ENCODE data around the gene PAK1.

PAK1 gene

DNA sequence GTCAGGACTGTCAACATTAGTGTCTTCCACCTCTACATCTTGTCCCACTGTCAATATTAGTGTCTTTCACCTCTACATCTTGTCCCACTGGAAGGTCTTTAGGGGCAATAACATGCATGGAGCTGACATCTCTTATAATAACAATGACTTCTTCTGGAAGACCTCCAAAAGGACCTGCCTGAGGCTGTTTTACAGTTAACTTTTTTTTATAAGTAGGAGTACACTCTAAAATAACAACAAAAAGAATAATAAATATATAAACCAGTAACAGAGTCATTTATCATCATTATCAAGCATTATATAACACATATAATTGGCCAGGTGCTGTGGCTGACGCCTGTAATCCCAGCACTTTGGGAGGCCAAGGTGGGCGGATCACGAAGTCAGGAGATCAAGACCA, 57.5 kb downstream of the PAK1 start:
- Histone ChIP-seq H3K36me3 (ENCODE audit: insufficient read depth, low read length) (no peaks in the 10 kb centered on the region), H3K27ac (ENCODE audit: low read depth, low read length) (no peak overlapping the region), H3K4me1 (ENCODE audit: insufficient read depth, low read length) (peaks cover 63% of the 10 kb centered on the region), H3K9ac (ENCODE audit: low read depth, low read length) (no peak overlapping the region), H3K27me3 (ENCODE audit: insufficient read depth, low read length) (no peaks in the 10 kb centered on the region), H3K4me3 (ENCODE audit: low read length) (no peak overlapping the region), H3K9me3 (ENCODE audit: insufficient read depth, low read depth, low read length) (no peaks in the 10 kb centered on the region)
- WGBS = 96% methylated on average over 3 of the region's 3 CpGs

DNA sequence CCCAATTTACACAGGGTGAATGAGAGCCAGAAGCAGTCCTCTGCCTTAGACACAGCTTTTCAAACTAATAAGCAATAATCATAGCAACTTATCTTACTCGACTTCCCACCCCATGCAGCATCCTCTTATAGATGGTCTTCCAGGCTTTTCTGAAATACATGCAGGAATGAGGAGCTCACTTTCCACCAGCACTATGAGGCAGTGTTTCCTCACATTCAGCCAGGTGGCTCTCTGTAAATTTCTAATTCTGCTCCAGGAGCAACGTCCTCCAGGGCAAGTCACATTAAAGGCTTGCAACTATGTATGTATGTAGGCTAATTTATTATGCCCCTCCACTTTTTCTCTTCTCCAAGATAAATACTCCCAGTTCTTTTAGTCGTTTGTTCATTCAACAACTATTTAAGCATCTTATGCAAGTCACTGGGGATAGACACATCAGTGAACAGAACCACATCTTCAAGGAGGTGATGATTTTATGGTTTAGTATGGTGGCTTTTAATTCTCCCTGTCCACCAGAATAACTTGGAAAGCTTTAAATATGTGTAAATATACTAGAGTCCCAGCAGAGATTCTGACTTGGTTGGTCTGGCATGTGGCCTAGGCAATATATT, 59.9 kb downstream of the PAK1 start:
- WGBS = 74% methylated on average over 1 of the region's 3 CpGs
- H3K4me1 ChIP-seq (ENCODE audit: insufficient read depth, low read length) = peaks cover 54% of the 10 kb centered on the region
- H3K27ac ChIP-seq (ENCODE audit: low read depth, low read length) = no peak overlapping the region
- H3K9me3 ChIP-seq (ENCODE audit: insufficient read depth, low read depth, low read length) = no peaks in the 10 kb centered on the region
- H3K9ac ChIP-seq (ENCODE audit: low read depth, low read length) = no peak overlapping the region
- H3K36me3 ChIP-seq (ENCODE audit: insufficient read depth, low read length) = no peaks in the 10 kb centered on the region
- H3K4me3 ChIP-seq (ENCODE audit: low read length) = no peak overlapping the region
- H3K27me3 ChIP-seq (ENCODE audit: insufficient read depth, low read length) = no peaks in the 10 kb centered on the region

DNA sequence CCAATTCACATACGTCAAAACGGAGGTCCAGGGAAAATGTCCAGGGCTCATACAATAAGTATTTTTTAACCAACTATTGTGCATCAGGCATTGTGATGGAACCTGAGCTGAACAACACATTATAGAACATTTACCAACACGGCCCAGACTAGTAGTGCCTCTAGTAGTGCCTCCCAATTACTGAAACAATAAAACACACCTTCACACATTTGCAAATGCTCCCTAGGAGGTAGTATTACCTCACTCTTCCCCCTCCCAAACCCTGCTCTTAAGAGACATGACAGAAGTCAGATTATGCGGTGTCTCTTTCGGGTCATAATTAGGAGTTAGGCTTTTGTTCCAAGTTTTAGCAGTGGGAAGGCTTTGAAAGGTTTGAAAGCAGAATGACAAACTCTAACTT, 61.1 kb downstream of the PAK1 start:
- Histone ChIP-seq H3K27ac (ENCODE audit: low read depth, low read length) (peak overlapping the region; percentile 39; the same call in 1 of the 2 replicates), H3K9ac (ENCODE audit: low read depth, low read length) (no peak overlapping the region), H3K4me1 (ENCODE audit: insufficient read depth, low read length) (peaks cover 57% of the 10 kb centered on the region), H3K9me3 (ENCODE audit: insufficient read depth, low read depth, low read length) (no peaks in the 10 kb centered on the region), H3K27me3 (ENCODE audit: insufficient read depth, low read length) (no peaks in the 10 kb centered on the region), H3K4me3 (ENCODE audit: low read length) (no peak overlapping the region), H3K36me3 (ENCODE audit: insufficient read depth, low read length) (no peaks in the 10 kb centered on the region)
- 62% methylated on average over 3 of the region's 5 CpGs for WGBS

DNA sequence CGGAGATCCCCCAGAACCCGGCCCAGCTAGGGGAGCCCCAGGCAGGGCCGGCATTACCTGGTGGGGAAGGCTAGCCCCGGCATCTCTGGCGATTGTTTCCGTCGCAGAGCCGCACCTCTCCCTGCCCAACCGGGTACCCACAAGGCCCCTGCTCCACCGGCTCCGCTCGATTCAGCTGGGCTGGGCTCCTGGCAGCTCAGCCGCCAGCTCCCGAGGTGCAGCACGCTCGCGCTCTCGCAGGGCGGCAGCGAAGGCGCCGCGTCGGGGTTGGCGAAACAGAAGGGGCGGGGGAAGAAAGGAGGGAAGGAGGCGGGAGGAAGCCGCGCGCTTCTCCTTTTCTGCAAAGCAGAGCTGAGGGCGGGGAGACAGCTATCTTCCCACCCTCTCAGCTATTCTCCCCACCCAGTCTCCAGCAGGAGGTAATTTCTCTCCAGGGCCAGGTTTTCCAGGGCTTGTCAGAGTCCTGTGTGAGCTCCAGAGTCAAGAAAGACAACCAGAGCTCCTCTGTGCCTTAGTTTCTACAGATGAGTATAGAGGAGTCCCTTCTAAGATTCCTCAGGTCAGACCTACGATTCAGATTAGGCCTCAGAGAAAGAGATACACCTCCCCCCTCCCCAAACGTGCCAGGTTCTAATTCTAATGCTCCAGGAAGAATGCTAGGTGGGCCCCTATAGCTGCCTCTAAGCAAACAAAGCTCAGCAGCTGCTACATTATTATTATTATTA, 62.0 kb downstream of the PAK1 start:
- Histone ChIP-seq H3K4me1 (ENCODE audit: insufficient read depth, low read length) (peaks cover 64% of the 10 kb centered on the region), H3K27me3 (ENCODE audit: insufficient read depth, low read length) (no peaks in the 10 kb centered on the region), H3K4me3 (ENCODE audit: low read length) (peak overlapping the region; percentile 70), H3K9me3 (ENCODE audit: insufficient read depth, low read depth, low read length) (no peaks in the 10 kb centered on the region), H3K27ac (ENCODE audit: low read depth, low read length) (peak overlapping the region; percentile 73), H3K36me3 (ENCODE audit: insufficient read depth, low read length) (no peaks in the 10 kb centered on the region), H3K9ac (ENCODE audit: low read depth, low read length) (peak overlapping the region; percentile 71)
- WGBS = 2% methylated on average over 32 of the region's 33 CpGs

DNA sequence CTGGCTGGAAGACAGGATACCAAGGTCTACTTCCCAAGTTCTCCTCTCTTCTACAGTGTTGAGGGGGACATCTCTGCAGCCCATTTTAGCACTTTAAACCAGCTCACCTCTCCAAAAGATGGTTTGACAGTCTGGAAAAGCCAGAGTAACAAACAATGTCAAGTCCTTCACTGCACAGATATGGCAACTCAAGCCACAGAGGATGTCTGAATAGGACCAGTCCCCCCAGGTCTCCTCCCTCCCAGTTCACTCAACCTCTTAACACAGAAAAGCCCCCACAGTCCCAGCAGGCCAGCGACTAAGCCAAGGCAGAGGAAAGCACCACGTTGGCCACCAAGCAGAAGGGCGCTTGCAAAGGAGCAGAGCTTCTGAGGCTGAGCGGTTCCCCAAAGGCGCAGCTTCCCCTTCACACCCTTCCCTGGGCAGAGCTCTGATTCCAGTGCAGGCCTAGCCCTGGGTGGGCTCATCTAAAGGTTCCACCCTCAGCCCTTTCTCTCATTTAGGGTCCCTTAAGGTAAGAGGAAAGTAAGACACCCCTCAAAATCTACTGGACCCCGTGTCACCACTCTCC, 62.7 kb downstream of the PAK1 start:
- H3K4me1 ChIP-seq (ENCODE audit: insufficient read depth, low read length) = peaks cover 68% of the 10 kb centered on the region
- peak overlapping the region; percentile 73 for H3K27ac ChIP-seq (ENCODE audit: low read depth, low read length)
- no peaks in the 10 kb centered on the region for H3K36me3 ChIP-seq (ENCODE audit: insufficient read depth, low read length)
- H3K9me3 ChIP-seq (ENCODE audit: insufficient read depth, low read depth, low read length) = no peaks in the 10 kb centered on the region
- 12% methylated on average over 6 of the region's 6 CpGs for WGBS
- H3K4me3 ChIP-seq (ENCODE audit: low read length) = peak overlapping the region; percentile 70
- H3K27me3 ChIP-seq (ENCODE audit: insufficient read depth, low read length) = no peaks in the 10 kb centered on the region
- peak overlapping the region; percentile 71 for H3K9ac ChIP-seq (ENCODE audit: low read depth, low read length)

DNA sequence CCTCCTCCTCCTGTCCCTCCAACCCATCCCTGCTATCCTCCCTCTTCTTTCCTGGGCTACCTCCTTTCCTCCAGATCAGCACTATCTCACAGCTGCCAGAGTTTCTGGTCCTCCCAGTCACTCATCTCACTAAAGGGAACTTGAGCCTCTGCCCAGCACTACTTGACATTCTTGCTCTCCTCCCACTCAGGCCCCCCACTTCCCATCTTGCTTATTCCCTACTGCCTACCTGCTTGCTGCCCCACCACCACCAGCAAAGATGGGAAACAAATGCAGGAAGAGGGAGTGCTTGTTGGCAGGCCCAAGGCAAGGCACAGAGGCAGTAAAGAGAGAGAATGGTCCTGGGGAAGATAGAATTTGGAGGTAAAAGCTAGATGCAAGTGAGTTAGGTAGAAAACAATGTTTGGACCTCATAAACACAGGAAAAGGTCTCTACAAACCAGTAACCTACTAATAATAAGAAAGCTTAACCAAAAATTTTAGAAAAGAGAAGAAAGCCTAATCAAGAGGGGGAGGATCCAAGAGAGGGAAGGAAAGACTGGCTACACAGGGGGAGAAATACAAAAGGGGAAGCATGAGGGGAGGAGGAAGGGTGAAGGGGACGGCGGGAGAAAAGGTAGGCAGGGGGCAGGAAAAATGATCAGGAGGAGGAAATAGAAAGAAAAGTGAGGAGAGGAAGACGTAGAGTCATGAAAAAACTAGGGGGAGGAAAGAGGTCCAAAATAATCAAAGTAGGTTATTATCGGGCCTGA, 63.6 kb downstream of the PAK1 start:
- 53% methylated on average over 4 of the region's 4 CpGs for WGBS
- Histone ChIP-seq H3K4me1 (ENCODE audit: insufficient read depth, low read length) (peaks cover 65% of the 10 kb centered on the region), H3K27ac (ENCODE audit: low read depth, low read length) (no peak overlapping the region), H3K27me3 (ENCODE audit: insufficient read depth, low read length) (no peaks in the 10 kb centered on the region), H3K9me3 (ENCODE audit: insufficient read depth, low read depth, low read length) (no peaks in the 10 kb centered on the region), H3K4me3 (ENCODE audit: low read length) (peak overlapping the region; percentile 70), H3K9ac (ENCODE audit: low read depth, low read length) (no peak overlapping the region), H3K36me3 (ENCODE audit: insufficient read depth, low read length) (no peaks in the 10 kb centered on the region)

DNA sequence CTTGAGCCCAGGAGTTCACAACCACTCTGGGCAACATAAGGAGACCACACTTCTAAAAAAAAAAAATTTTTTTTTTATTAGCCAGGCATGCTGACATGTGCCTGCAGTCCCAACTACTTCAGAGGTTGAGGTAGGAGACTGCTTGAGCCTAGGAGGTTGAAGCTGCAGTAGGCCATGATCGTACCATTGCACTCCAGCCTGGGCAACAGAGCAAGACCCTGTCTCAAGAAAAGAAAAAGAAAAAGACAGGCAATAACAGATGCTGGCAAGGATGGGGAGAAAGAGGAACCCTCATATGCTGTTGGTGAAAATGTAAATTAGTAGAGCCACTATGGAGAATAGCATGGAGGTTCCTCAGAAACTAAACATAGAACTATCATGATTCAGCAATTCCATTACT, 64.8 kb downstream of the PAK1 start:
- Histone ChIP-seq H3K9me3 (ENCODE audit: insufficient read depth, low read depth, low read length) (no peaks in the 10 kb centered on the region), H3K4me3 (ENCODE audit: low read length) (no peak overlapping the region), H3K9ac (ENCODE audit: low read depth, low read length) (no peak overlapping the region), H3K27ac (ENCODE audit: low read depth, low read length) (no peak overlapping the region), H3K4me1 (ENCODE audit: insufficient read depth, low read length) (peaks cover 53% of the 10 kb centered on the region), H3K27me3 (ENCODE audit: insufficient read depth, low read length) (no peaks in the 10 kb centered on the region), H3K36me3 (ENCODE audit: insufficient read depth, low read length) (no peaks in the 10 kb centered on the region)
- WGBS = 97% methylated on average over 1 of the region's 1 CpG

DNA sequence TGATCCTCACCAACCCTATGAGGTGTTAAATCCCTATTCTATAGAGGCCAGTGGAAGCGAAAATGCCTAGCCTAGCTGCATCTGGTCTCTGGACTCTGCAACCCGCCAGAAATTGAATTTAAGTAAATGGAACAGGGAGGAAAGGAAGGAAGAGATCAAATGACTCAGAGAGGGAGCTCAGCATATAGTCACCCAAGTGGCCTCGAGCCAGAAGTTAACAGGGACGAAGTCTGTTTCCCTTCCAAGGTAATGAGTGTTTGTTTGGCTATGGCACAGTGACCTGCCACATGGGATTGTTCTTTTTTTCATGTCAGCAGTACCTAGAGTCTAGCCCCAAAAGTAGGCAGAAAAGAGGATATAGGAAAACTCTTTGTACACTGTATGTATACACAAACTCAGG, 66.3 kb downstream of the PAK1 start:
- 46% methylated on average over 4 of the region's 4 CpGs for WGBS
- H3K4me3 ChIP-seq (ENCODE audit: low read length) = no peak overlapping the region
- no peaks in the 10 kb centered on the region for H3K9me3 ChIP-seq (ENCODE audit: insufficient read depth, low read depth, low read length)
- no peaks in the 10 kb centered on the region for H3K27me3 ChIP-seq (ENCODE audit: insufficient read depth, low read length)
- H3K4me1 ChIP-seq (ENCODE audit: insufficient read depth, low read length) = peaks cover 48% of the 10 kb centered on the region
- H3K36me3 ChIP-seq (ENCODE audit: insufficient read depth, low read length) = no peaks in the 10 kb centered on the region
- no peak overlapping the region for H3K27ac ChIP-seq (ENCODE audit: low read depth, low read length)
- no peak overlapping the region for H3K9ac ChIP-seq (ENCODE audit: low read depth, low read length)

DNA sequence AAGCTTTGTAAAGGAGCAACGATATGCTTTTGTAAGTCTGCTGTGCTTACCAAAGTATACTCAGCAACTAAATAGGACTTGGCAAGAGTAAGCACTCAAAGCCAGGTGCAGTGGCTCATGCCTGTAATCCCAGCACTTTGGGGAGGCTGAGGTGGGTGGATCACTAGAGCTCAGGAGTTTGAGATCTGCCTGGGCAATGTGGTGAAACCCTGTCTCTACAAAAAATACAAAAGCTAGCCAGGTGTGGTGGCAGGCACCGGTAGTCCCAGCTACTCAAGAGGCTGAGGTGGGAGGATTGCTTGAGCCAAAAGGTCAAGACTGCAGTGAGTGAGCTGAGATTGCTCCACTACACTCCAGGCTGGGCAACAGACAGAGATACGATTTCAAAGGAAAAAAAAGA, 67.5 kb downstream of the PAK1 start:
- no peaks in the 10 kb centered on the region for H3K9me3 ChIP-seq (ENCODE audit: insufficient read depth, low read depth, low read length)
- H3K9ac ChIP-seq (ENCODE audit: low read depth, low read length) = no peak overlapping the region
- no peaks in the 10 kb centered on the region for H3K27me3 ChIP-seq (ENCODE audit: insufficient read depth, low read length)
- H3K4me3 ChIP-seq (ENCODE audit: low read length) = no peak overlapping the region
- H3K4me1 ChIP-seq (ENCODE audit: insufficient read depth, low read length) = peaks cover 54% of the 10 kb centered on the region
- no peaks in the 10 kb centered on the region for H3K36me3 ChIP-seq (ENCODE audit: insufficient read depth, low read length)
- 91% methylated on average over 3 of the region's 3 CpGs for WGBS
- H3K27ac ChIP-seq (ENCODE audit: low read depth, low read length) = no peak overlapping the region

DNA sequence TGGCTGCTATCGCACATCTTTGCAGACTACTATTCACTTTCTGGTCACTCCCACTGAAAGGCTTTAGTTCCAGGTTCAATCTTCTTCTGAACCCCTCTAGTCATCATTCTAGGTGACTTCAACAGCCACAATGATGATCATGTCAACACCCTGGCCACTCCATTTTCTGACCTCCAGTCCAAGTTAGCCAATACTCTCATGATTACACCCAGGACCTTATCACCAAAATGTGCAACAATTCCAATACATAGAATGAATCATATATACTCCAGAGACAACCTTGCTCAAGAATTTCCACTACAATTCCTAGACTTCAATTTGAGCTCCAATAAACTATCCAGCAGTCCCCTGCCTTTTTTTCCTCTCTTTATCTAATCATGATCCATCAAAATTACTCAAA, 70.7 kb downstream of the PAK1 start:
- H3K4me3 ChIP-seq (ENCODE audit: low read length) = no peak overlapping the region
- no peak overlapping the region for H3K9ac ChIP-seq (ENCODE audit: low read depth, low read length)
- WGBS = 97% methylated on average over 1 of the region's 1 CpG
- H3K27me3 ChIP-seq (ENCODE audit: insufficient read depth, low read length) = no peaks in the 10 kb centered on the region
- H3K36me3 ChIP-seq (ENCODE audit: insufficient read depth, low read length) = no peaks in the 10 kb centered on the region
- H3K27ac ChIP-seq (ENCODE audit: low read depth, low read length) = no peak overlapping the region
- H3K9me3 ChIP-seq (ENCODE audit: insufficient read depth, low read depth, low read length) = no peaks in the 10 kb centered on the region
- peaks cover 36% of the 10 kb centered on the region for H3K4me1 ChIP-seq (ENCODE audit: insufficient read depth, low read length)

DNA sequence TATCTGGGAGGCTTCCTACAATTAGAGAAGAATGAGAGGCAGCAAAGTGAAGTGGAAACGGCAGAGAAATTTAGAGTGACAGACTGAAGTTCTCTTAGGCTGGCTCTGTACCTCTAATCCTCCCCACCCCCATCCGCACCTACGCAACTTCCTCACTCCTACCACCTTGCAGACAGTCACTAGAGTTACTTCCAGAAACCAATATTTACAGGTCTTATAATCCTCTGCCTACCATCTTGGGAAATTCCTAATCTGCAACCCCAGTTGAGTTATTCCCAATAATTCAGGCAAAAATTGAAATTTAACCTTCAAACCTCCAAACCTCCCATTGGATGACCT, 71.7 kb downstream of the PAK1 start:
- Histone ChIP-seq H3K36me3 (ENCODE audit: insufficient read depth, low read length) (no peaks in the 10 kb centered on the region), H3K27me3 (ENCODE audit: insufficient read depth, low read length) (no peaks in the 10 kb centered on the region), H3K9ac (ENCODE audit: low read depth, low read length) (no peak overlapping the region), H3K4me1 (ENCODE audit: insufficient read depth, low read length) (peaks cover 33% of the 10 kb centered on the region), H3K4me3 (ENCODE audit: low read length) (no peak overlapping the region), H3K9me3 (ENCODE audit: insufficient read depth, low read depth, low read length) (no peaks in the 10 kb centered on the region), H3K27ac (ENCODE audit: low read depth, low read length) (peak overlapping the region; percentile 4; the same call in 1 of the 2 replicates)
- whole genome bisulfite sequencing = 84% methylated on average over 3 of the region's 3 CpGs
